Panc1 (cell line): ENCODE data around the gene NSD1.

Experiments
- POLR2AphosphoS5 ChIP-seq: IDR thresholded peaks from 2 replicates; pipeline ENCODE4 v1.6.1; 2012; ENCODE audit warnings: mild to moderate bottlenecking, low read depth, low read length, moderate library complexity
- TCF7L2 ChIP-seq: IDR thresholded peaks from 2 replicates; pipeline ENCODE4 v1.6.1; 2011; ENCODE audit warnings: mild to moderate bottlenecking, low read depth, low read length, inconsistent platforms
- TF ChIP-seq, protein P1 (sequence below): fragments of 450-650 bp; IDR thresholded peaks from 2 replicates; pipeline ENCODE4 v1.5.1; 2017; ENCODE audit warnings: mild to moderate bottlenecking
- TF ChIP-seq, protein P2 (sequence below), 2 experiments: IDR thresholded peaks; 2 replicates each; pipeline ENCODE4 v1.6.1; 2011 to 2012; ENCODE audit warnings: low read depth in 2 of 2, control low read depth in 1 of 2, low read length in 1 of 2, mild to moderate bottlenecking in 1 of 2, moderate library complexity in 1 of 2; ENCODE audit not compliant: insufficient read depth in 1 of 2

DNA sequence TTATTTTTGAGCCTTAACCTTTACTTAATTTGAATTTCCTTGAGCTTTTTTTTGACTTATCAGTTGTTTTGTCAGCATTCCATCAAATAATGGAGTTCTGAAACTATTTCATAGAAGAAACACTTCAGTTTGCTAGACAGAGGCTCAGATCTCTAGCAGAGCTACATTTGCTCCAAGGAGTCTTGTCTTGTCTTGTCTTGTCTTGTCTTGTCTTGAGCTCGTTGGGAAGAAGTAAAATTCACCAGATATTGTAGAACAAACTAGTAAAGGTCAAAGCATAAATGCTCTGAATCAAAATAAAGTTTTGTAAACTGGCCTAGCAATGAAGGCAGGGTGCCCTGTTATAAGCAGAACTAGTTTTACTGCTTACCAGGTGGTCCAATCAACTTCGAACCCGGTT lies 136.4 kb downstream of the NSD1 start:
- TF ChIP-seq POLR2AphosphoS5: no peak
- TF ChIP-seq, protein P1, sequence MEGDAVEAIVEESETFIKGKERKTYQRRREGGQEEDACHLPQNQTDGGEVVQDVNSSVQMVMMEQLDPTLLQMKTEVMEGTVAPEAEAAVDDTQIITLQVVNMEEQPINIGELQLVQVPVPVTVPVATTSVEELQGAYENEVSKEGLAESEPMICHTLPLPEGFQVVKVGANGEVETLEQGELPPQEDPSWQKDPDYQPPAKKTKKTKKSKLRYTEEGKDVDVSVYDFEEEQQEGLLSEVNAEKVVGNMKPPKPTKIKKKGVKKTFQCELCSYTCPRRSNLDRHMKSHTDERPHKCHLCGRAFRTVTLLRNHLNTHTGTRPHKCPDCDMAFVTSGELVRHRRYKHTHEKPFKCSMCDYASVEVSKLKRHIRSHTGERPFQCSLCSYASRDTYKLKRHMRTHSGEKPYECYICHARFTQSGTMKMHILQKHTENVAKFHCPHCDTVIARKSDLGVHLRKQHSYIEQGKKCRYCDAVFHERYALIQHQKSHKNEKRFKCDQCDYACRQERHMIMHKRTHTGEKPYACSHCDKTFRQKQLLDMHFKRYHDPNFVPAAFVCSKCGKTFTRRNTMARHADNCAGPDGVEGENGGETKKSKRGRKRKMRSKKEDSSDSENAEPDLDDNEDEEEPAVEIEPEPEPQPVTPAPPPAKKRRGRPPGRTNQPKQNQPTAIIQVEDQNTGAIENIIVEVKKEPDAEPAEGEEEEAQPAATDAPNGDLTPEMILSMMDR: no peak
- TF ChIP-seq, protein P2, sequence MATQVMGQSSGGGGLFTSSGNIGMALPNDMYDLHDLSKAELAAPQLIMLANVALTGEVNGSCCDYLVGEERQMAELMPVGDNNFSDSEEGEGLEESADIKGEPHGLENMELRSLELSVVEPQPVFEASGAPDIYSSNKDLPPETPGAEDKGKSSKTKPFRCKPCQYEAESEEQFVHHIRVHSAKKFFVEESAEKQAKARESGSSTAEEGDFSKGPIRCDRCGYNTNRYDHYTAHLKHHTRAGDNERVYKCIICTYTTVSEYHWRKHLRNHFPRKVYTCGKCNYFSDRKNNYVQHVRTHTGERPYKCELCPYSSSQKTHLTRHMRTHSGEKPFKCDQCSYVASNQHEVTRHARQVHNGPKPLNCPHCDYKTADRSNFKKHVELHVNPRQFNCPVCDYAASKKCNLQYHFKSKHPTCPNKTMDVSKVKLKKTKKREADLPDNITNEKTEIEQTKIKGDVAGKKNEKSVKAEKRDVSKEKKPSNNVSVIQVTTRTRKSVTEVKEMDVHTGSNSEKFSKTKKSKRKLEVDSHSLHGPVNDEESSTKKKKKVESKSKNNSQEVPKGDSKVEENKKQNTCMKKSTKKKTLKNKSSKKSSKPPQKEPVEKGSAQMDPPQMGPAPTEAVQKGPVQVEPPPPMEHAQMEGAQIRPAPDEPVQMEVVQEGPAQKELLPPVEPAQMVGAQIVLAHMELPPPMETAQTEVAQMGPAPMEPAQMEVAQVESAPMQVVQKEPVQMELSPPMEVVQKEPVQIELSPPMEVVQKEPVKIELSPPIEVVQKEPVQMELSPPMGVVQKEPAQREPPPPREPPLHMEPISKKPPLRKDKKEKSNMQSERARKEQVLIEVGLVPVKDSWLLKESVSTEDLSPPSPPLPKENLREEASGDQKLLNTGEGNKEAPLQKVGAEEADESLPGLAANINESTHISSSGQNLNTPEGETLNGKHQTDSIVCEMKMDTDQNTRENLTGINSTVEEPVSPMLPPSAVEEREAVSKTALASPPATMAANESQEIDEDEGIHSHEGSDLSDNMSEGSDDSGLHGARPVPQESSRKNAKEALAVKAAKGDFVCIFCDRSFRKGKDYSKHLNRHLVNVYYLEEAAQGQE (IDR thresholded peaks at IDR 0.05; ENCODE audit: insufficient read depth in 1 of 2, low read depth in 2 of 2, low read length in 1 of 2): no peak
- TF ChIP-seq TCF7L2: no peak
